Ovary (tissue), 9 donors: ENCODE results near the gene KCNQ5. TPM values are rescaled to one million over a fixed set of nuclear protein-coding genes. Genes with fewer than 3 reads are reported as not detected.

Source experiments
- DNase-seq, 5 donors: peaks; one replicate each; pipeline ENCODE4 v3.0.0-alpha.2; 2019 to 2020
- H3K27ac ChIP-seq, 2 donors: fragments of 200-600 bp; one replicate each; pipeline versions ENCODE4 v1.5.1 to v1.8.0; 2019 to 2022
- H3K27me3 ChIP-seq: fragments of 200-600 bp; one replicate; pipeline ENCODE4 v1.8.0; 2022
- H3K36me3 ChIP-seq: fragments of 200-600 bp; sonication (generic); one replicate; pipeline ENCODE4 v1.5.1; 2019
- H3K4me1 ChIP-seq: one replicate; pipeline ENCODE4 v1.8.1; 2013; ENCODE audit warnings: mild to moderate bottlenecking, moderate library complexity; ENCODE audit not compliant: insufficient read depth
- H3K4me3 ChIP-seq: fragments of 200-600 bp; sonication (generic); one replicate; pipeline ENCODE4 v1.5.1; 2017
- H3K9me3 ChIP-seq, 2 donors: fragments of 200-600 bp in 1 of 2; sonication (generic) in 1 of 2; one replicate each; pipeline versions ENCODE4 v1.5.1 to v1.8.1; 2013 to 2019; ENCODE audit warnings: mild to moderate bottlenecking in 1 of 2, moderate library complexity in 1 of 2
- EP300 ChIP-seq: sonication (generic); formaldehyde crosslinking; IDR thresholded peaks from one replicate; pipeline ENCODE4 v1.6.1; 2017; ENCODE audit warnings: antibody characterized with exemption
- POLR2A ChIP-seq: fragments of 450-650 bp; IDR thresholded peaks from one replicate; pipeline ENCODE4 v1.6.1; 2017; ENCODE audit warnings: antibody characterized with exemption, mild to moderate bottlenecking, moderate library complexity
- WGBS, 3 donors: extraction: QIAGEN DNeasy Blood & Tissue Kit in 1 of 3; methylation state at CpG; one replicate each; pipeline versions ENCODE4 v1.1.5 to v1.1.7; 2013 to 2017; 5-methylcytosine and 5-hydroxymethylcytosine counted together
- intact Hi-C, 4 donors: fragments of 100-400 bp; cut with DNase I; formaldehyde crosslinking; loops; one replicate each; pipeline versions ENCODE4 v1.11.0 to v1.15.1; 2022 to 2023
- polyA plus RNA-seq, 2 donors: library from polyadenylated mRNA; stranded (reverse); fragments of 200-250 nt in 1 of 2; fragments of 350-450 nt in 1 of 2; fragmentation: Illumina TruSeq in 1 of 2; extraction: RNeasy Lipid Tissue Mini Kit (QIAGEN cat#74804) in 1 of 2; gene quantifications; one replicate each; pipeline ENCODE4 v1.2.3, GENCODE V29; 2013 to 2014
- total RNA-seq, 7 donors: library from RNA; depleted of rRNA in 2 of 7; stranded (reverse); fragments of >200 nt in 2 of 7; fragmentation: NEBNext Ultra II Directional in 3 of 7; extraction: Animal tissue kit (Norgen Biotek cat#: 25700) in 3 of 7; gene quantifications; one replicate each; pipeline versions ENCODE4 v1.1.0 to v1.2.4, GENCODE V29; 2016 to 2023
- TF ChIP-seq, protein P1 (sequence below), 3 donors: fragments of 450-650 bp in 2 of 3; fragments of 200-600 bp in 1 of 3; IDR thresholded peaks; one replicate each; pipeline versions ENCODE4 v1.5.1 to v1.8.0; 2016 to 2022; ENCODE audit warnings: antibody characterized with exemption in 3 of 3, mild to moderate bottlenecking in 1 of 3
- donor health status: DM: no; HTN: no; CAD: no; lungs with moderate emphysema.
- donor health status: DM: no; HTN: no; CAD: no.
- donor health status: Bipolar disorder and iron deficiency.
- donor health status: DM: yes; HTN: yes; CAD: no.
- donor health status: DM: no; HTN: no; CAD: no.
- donor health status: DM: yes; HTN: yes; CAD: no.

KCNQ5 gene
- total and polyA plus RNA-seq, 9 donors: 0.02 to 0.80 (median 0.15) TPM; not detected in 2

DNA sequence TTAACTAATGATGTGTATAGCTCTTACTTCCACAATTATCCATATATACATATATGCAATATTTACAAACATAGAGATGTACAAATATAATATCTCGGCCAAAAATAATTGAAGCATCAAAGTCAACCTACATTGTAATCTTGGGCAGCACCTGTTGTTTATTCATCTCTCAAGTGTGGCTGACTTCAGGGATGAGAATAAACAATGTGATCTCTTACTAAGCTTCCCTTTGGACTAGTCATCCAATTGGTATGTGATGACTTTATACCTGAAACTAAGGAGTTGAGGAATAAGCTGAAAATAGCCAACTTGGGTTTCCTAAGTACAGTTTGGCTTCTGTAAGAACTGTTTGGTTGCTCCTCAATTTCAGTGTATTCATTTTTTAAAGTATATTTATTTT lies 346.8 kb downstream of the KCNQ5 start:
- intact Hi-C loops: no loop called here

DNA sequence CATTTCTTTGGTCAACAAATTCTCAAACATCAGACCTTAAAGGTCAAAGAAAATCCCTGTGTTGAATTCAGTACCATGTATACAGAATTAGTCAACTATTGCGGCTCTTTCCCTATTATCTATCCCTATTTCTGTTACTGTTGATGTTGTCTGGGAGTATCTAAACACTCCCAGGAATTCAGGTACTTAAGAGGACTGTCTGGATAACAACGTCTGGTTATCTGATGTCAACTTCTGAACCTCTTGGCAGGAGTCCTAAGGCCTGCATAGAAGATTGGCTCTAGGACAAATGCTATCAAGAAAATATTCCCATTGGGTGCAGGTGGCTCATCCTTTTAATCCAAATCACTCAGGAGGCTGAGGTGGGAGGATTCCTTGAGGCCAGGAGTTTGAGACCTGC lies 347.8 kb downstream of the KCNQ5 start:
- H3K9me3 ChIP-seq: no peaks in the 10 kb centered on the region
- H3K27ac ChIP-seq: no peak overlapping the region
- DNase-seq: no peak
- no peaks in the 10 kb centered on the region for H3K36me3 ChIP-seq
- H3K4me1 ChIP-seq: no peaks in the 10 kb centered on the region
- TF ChIP-seq POLR2A: no peak
- TF ChIP-seq EP300: no peak
- TF ChIP-seq, protein P1, sequence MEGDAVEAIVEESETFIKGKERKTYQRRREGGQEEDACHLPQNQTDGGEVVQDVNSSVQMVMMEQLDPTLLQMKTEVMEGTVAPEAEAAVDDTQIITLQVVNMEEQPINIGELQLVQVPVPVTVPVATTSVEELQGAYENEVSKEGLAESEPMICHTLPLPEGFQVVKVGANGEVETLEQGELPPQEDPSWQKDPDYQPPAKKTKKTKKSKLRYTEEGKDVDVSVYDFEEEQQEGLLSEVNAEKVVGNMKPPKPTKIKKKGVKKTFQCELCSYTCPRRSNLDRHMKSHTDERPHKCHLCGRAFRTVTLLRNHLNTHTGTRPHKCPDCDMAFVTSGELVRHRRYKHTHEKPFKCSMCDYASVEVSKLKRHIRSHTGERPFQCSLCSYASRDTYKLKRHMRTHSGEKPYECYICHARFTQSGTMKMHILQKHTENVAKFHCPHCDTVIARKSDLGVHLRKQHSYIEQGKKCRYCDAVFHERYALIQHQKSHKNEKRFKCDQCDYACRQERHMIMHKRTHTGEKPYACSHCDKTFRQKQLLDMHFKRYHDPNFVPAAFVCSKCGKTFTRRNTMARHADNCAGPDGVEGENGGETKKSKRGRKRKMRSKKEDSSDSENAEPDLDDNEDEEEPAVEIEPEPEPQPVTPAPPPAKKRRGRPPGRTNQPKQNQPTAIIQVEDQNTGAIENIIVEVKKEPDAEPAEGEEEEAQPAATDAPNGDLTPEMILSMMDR (IDR thresholded peaks at IDR 0.05): no peak
- no peaks in the 10 kb centered on the region for H3K27me3 ChIP-seq
- no peak overlapping the region for H3K4me3 ChIP-seq
- intact Hi-C loops: no loop called here
- 47 to 61% (median 51%) methylated on average over 2 of the region's 2 CpGs for WGBS, 3 donors

More for the DNA sequence above, 346.8 kb downstream of the KCNQ5 start:
- no peaks in the 10 kb centered on the region for H3K9me3 ChIP-seq
- WGBS, 3 donors: 46 to 73% (median 55%) methylated on average over 1 of the region's 1 CpG
- no peaks in the 10 kb centered on the region for H3K27me3 ChIP-seq
- H3K36me3 ChIP-seq: no peaks in the 10 kb centered on the region
- DNase-seq: no peak
- no peak overlapping the region for H3K4me3 ChIP-seq
- no peaks in the 10 kb centered on the region for H3K4me1 ChIP-seq
- no peak overlapping the region for H3K27ac ChIP-seq
- TF ChIP-seq POLR2A (no peak), EP300 (no peak)
- TF ChIP-seq, protein P1 (IDR thresholded peaks at IDR 0.05): no peak

DNA sequence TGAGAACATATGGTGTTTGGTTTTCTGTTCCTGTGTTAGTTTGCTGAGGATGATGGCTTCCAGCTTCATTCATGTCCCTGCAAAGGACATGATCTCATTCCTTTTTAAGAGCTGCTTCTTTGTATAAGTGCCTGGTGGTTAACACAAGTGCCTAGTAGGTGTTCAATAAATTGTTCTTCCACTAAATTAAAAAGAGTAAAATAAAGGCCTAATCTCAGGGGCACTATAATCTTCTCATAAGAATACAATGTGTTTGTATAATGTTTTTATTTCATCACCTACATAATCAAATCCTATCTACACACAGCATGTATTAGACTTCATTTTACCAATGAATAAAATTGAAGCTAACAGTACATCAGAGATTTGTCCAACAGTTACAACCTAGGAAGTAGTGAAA lies 350.7 kb downstream of the KCNQ5 start:
- Histone ChIP-seq H3K9me3 (no peaks in the 10 kb centered on the region), H3K36me3 (no peaks in the 10 kb centered on the region), H3K27me3 (no peaks in the 10 kb centered on the region), H3K4me1 (no peaks in the 10 kb centered on the region), H3K27ac (no peak overlapping the region), H3K4me3 (no peak overlapping the region)
- intact Hi-C loops: no loop called here
- no peak for DNase-seq
- TF ChIP-seq EP300 (no peak), POLR2A (no peak)
- TF ChIP-seq, protein P1 (IDR thresholded peaks at IDR 0.05): no peak

DNA sequence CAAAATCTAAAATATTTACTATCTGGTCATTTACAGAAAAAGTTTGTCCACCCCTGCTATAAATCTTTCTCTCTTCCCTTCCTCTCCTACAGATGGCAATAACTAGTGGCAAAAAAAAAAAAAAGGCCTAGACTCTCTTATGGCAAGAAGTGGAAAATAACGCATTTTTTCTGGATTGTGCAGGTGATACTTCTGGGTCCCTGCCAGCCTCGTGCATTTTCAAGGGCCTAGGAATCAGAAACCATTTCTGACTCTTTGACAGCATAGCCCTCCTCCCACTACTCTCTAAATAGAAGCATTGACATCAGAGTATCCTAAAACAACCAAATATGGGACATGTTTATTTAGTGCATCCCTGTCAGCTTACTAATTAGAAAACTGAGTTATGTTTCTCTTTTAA lies 352.4 kb downstream of the KCNQ5 start:
- Histone ChIP-seq H3K4me1 (no peaks in the 10 kb centered on the region), H3K9me3 (no peaks in the 10 kb centered on the region), H3K27me3 (no peaks in the 10 kb centered on the region), H3K4me3 (no peak overlapping the region), H3K27ac (no peak overlapping the region), H3K36me3 (no peaks in the 10 kb centered on the region)
- DNase-seq: no peak
- TF ChIP-seq POLR2A (no peak), EP300 (no peak)
- TF ChIP-seq, protein P1 (IDR thresholded peaks at IDR 0.05): no peak
- intact Hi-C loops: no loop called here
- WGBS, 3 donors: 15 to 38% (median 17%) methylated on average over 2 of the region's 2 CpGs

DNA sequence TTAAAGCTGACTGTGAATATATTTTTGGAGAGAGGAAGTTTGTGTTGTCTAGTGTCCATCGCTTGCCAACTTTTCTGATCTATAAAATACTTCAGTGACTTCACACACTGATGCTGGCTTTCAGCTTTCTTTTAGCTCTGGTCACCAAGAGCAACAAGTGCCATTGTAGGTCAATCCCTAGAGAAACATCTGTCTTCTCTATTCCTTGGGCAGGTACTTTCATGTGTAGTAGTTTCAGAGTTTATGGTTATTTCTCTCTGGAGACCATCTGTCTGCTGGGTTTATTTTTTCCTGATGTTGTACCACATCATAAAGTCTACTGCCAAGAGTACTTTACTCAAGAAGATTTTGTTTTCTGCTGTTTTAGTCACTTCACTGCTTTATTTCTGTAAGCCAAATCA lies 353.5 kb downstream of the KCNQ5 start:
- TF ChIP-seq EP300: no peak
- no peak for TF ChIP-seq POLR2A
- TF ChIP-seq, protein P1 (IDR thresholded peaks at IDR 0.05): no peak
- Histone ChIP-seq H3K4me1 (no peaks in the 10 kb centered on the region), H3K36me3 (no peaks in the 10 kb centered on the region), H3K4me3 (no peak overlapping the region), H3K9me3 (no peaks in the 10 kb centered on the region), H3K27ac (no peak overlapping the region), H3K27me3 (no peaks in the 10 kb centered on the region)
- intact Hi-C loops: no loop called here
- WGBS, 3 donors: 73 to 77% (median 75%) methylated on average over 1 of the region's 1 CpG
- DNase-seq: no peak
